GM23338 (cell line): ENCODE results near the gene DYNLT2B.

Experiments
- CREB1 ChIP-seq: fragments of 250-450 bp; sonication (Bioruptor Pico); IDR thresholded peaks from 2 replicates; pipeline ENCODE4 v1.5.0; 2020; ENCODE audit warnings: low read depth, mild to moderate bottlenecking, moderate library complexity
- EZH2 ChIP-seq: fragments of 200-600 bp; sonication (generic); IDR thresholded peaks from one replicate; pipeline ENCODE4 v1.8.0; 2017; ENCODE audit warnings: antibody characterized with exemption, mild to moderate bottlenecking, low read depth; ENCODE audit not compliant: unreplicated experiment
- EZH2phosphoT487 ChIP-seq: fragments of 200-600 bp; sonication (generic); IDR thresholded peaks from one replicate; pipeline ENCODE4 v1.8.1; 2018; ENCODE audit warnings: antibody characterized with exemption; ENCODE audit not compliant: unreplicated experiment
- JUNB ChIP-seq: IDR thresholded peaks from one replicate; pipeline ENCODE4 v1.6.1; 2016; ENCODE audit warnings: antibody characterized with exemption; ENCODE audit not compliant: unreplicated experiment
- NANOG ChIP-seq: IDR thresholded peaks from 2 replicates; pipeline ENCODE4 v1.6.1; 2016; ENCODE audit warnings: antibody characterized with exemption, borderline replicate concordance
- POLR2AphosphoS5 ChIP-seq: IDR thresholded peaks from 2 replicates; pipeline ENCODE4 v1.6.1; 2016; ENCODE audit warnings: antibody characterized with exemption, low read depth
- STAT1 ChIP-seq: IDR thresholded peaks from one replicate; pipeline ENCODE4 v1.6.1; 2016; ENCODE audit warnings: antibody characterized with exemption; ENCODE audit not compliant: unreplicated experiment
- ZNF114 ChIP-seq: fragments of 250-450 bp; sonication (Bioruptor Pico); IDR thresholded peaks from 2 replicates; pipeline ENCODE4 v1.5.0; 2020; ENCODE audit warnings: mild to moderate bottlenecking, moderate library complexity
- ZNF331 ChIP-seq: fragments of 250-450 bp; sonication (Bioruptor Pico); IDR thresholded peaks from 2 replicates; pipeline ENCODE4 v1.5.0; 2020; ENCODE audit warnings: low read depth, mild to moderate bottlenecking, moderate library complexity
- TF ChIP-seq, protein P1 (sequence below), 2 experiments: fragments of 200-600 bp in 1 of 2; sonication (generic) in 1 of 2; conservative IDR thresholded peaks; 2 replicates each; pipeline versions ENCODE4 v1.5.1 to v1.6.1; 2016 to 2017; ENCODE audit warnings: antibody characterized with exemption in 2 of 2, low read depth in 2 of 2, mild to moderate bottlenecking in 2 of 2, moderate library complexity in 1 of 2
- TF ChIP-seq, protein P2 (sequence below): IDR thresholded peaks from one replicate; pipeline ENCODE4 v1.6.1; 2018; ENCODE audit warnings: antibody characterized with exemption; ENCODE audit not compliant: unreplicated experiment
- TF ChIP-seq, protein P3 (sequence below): fragments of 250-450 bp; sonication (Bioruptor Pico); IDR thresholded peaks from 2 replicates; pipeline ENCODE4 v1.5.0; 2020; ENCODE audit warnings: mild to moderate bottlenecking, moderate library complexity
- TF ChIP-seq, protein P4 (sequence below): IDR thresholded peaks from 2 replicates; pipeline ENCODE4 v1.6.1; 2016; ENCODE audit warnings: antibody characterized with exemption

DNA sequence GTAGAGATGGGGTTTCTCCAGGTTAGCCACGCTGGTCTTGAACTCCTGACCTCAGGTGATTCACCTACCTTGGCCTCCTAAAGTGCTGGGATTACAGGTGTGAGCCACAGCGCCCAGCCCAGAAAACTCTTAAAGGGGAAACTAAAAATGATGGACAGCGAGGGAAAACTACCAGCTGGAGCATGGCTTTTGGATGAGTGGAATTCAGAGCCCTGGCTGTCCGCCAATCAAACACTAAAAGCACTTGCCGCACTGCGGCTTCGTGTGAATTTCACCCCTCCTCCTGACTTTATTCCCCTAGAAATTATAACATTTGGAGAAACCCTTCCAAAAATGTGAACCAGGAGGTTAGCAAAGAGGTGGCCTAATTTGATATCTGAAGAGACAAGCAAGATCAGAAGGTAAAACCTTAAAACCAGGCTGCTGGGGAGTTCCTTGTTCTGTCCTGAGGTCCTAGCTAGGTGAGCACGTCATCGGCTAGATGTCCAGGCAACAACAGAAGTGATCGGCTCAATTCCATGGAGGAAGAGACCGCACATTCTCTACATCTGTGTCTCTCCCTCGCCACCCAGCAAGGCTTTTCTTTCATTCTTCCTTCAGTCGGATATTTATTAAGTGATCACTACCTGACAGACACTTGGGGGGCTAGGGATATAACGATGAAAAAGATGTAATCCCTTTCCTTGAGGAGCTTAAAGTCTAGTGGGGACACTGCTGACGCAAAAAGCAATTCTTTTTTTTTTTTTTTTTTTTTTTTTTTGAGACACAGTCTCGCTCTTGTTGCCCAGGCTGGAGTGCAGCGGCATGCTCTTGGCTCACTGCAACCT is 18.5 kb upstream of the DYNLT2B start:
- TF ChIP-seq EZH2, result no peak
- TF ChIP-seq, protein P1, sequence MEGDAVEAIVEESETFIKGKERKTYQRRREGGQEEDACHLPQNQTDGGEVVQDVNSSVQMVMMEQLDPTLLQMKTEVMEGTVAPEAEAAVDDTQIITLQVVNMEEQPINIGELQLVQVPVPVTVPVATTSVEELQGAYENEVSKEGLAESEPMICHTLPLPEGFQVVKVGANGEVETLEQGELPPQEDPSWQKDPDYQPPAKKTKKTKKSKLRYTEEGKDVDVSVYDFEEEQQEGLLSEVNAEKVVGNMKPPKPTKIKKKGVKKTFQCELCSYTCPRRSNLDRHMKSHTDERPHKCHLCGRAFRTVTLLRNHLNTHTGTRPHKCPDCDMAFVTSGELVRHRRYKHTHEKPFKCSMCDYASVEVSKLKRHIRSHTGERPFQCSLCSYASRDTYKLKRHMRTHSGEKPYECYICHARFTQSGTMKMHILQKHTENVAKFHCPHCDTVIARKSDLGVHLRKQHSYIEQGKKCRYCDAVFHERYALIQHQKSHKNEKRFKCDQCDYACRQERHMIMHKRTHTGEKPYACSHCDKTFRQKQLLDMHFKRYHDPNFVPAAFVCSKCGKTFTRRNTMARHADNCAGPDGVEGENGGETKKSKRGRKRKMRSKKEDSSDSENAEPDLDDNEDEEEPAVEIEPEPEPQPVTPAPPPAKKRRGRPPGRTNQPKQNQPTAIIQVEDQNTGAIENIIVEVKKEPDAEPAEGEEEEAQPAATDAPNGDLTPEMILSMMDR (conservative IDR thresholded peaks at IDR 0.05; ENCODE audit: low read depth in 2 of 2), result no peak
- no peak for TF ChIP-seq EZH2phosphoT487
- TF ChIP-seq POLR2AphosphoS5, result no peak
- TF ChIP-seq, protein P2, sequence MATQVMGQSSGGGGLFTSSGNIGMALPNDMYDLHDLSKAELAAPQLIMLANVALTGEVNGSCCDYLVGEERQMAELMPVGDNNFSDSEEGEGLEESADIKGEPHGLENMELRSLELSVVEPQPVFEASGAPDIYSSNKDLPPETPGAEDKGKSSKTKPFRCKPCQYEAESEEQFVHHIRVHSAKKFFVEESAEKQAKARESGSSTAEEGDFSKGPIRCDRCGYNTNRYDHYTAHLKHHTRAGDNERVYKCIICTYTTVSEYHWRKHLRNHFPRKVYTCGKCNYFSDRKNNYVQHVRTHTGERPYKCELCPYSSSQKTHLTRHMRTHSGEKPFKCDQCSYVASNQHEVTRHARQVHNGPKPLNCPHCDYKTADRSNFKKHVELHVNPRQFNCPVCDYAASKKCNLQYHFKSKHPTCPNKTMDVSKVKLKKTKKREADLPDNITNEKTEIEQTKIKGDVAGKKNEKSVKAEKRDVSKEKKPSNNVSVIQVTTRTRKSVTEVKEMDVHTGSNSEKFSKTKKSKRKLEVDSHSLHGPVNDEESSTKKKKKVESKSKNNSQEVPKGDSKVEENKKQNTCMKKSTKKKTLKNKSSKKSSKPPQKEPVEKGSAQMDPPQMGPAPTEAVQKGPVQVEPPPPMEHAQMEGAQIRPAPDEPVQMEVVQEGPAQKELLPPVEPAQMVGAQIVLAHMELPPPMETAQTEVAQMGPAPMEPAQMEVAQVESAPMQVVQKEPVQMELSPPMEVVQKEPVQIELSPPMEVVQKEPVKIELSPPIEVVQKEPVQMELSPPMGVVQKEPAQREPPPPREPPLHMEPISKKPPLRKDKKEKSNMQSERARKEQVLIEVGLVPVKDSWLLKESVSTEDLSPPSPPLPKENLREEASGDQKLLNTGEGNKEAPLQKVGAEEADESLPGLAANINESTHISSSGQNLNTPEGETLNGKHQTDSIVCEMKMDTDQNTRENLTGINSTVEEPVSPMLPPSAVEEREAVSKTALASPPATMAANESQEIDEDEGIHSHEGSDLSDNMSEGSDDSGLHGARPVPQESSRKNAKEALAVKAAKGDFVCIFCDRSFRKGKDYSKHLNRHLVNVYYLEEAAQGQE, result no peak
- TF ChIP-seq, protein P3, sequence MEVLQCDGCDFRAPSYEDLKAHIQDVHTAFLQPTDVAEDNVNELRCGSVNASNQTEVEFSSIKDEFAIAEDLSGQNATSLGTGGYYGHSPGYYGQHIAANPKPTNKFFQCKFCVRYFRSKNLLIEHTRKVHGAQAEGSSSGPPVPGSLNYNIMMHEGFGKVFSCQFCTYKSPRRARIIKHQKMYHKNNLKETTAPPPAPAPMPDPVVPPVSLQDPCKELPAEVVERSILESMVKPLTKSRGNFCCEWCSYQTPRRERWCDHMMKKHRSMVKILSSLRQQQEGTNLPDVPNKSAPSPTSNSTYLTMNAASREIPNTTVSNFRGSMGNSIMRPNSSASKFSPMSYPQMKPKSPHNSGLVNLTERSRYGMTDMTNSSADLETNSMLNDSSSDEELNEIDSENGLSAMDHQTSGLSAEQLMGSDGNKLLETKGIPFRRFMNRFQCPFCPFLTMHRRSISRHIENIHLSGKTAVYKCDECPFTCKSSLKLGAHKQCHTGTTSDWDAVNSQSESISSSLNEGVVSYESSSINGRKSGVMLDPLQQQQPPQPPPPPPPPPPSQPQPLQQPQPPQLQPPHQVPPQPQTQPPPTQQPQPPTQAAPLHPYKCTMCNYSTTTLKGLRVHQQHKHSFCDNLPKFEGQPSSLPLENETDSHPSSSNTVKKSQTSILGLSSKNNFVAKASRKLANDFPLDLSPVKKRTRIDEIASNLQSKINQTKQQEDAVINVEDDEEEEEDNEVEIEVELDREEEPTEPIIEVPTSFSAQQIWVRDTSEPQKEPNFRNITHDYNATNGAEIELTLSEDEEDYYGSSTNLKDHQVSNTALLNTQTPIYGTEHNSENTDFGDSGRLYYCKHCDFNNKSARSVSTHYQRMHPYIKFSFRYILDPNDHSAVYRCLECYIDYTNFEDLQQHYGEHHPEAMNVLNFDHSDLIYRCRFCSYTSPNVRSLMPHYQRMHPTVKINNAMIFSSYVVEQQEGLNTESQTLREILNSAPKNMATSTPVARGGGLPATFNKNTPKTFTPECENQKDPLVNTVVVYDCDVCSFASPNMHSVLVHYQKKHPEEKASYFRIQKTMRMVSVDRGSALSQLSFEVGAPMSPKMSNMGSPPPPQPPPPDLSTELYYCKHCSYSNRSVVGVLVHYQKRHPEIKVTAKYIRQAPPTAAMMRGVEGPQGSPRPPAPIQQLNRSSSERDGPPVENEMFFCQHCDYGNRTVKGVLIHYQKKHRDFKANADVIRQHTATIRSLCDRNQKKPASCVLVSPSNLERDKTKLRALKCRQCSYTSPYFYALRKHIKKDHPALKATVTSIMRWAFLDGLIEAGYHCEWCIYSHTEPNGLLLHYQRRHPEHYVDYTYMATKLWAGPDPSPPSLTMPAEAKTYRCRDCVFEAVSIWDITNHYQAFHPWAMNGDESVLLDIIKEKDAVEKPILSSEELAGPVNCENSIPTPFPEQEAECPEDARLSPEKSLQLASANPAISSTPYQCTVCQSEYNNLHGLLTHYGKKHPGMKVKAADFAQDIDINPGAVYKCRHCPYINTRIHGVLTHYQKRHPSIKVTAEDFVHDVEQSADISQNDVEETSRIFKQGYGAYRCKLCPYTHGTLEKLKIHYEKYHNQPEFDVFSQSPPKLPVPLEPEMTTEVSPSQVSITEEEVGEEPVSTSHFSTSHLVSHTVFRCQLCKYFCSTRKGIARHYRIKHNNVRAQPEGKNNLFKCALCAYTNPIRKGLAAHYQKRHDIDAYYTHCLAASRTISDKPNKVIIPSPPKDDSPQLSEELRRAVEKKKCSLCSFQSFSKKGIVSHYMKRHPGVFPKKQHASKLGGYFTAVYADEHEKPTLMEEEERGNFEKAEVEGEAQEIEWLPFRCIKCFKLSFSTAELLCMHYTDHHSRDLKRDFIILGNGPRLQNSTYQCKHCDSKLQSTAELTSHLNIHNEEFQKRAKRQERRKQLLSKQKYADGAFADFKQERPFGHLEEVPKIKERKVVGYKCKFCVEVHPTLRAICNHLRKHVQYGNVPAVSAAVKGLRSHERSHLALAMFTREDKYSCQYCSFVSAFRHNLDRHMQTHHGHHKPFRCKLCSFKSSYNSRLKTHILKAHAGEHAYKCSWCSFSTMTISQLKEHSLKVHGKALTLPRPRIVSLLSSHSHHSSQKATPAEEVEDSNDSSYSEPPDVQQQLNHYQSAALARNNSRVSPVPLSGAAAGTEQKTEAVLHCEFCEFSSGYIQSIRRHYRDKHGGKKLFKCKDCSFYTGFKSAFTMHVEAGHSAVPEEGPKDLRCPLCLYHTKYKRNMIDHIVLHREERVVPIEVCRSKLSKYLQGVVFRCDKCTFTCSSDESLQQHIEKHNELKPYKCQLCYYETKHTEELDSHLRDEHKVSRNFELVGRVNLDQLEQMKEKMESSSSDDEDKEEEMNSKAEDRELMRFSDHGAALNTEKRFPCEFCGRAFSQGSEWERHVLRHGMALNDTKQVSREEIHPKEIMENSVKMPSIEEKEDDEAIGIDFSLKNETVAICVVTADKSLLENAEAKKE, result no peak
- TF ChIP-seq STAT1, result no peak
- no peak for TF ChIP-seq ZNF114 (CRISPR knock-in tag)
- no peak for TF ChIP-seq JUNB
- TF ChIP-seq CREB1 (CRISPR knock-in tag), result no peak
- no peak for TF ChIP-seq NANOG
- TF ChIP-seq, protein P4, sequence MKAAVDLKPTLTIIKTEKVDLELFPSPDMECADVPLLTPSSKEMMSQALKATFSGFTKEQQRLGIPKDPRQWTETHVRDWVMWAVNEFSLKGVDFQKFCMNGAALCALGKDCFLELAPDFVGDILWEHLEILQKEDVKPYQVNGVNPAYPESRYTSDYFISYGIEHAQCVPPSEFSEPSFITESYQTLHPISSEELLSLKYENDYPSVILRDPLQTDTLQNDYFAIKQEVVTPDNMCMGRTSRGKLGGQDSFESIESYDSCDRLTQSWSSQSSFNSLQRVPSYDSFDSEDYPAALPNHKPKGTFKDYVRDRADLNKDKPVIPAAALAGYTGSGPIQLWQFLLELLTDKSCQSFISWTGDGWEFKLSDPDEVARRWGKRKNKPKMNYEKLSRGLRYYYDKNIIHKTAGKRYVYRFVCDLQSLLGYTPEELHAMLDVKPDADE, result no peak
- no peak for TF ChIP-seq ZNF331 (CRISPR knock-in tag)
